OCI-LY1 (cell line): Measurements from ENCODE around the gene PIK3R5.

ENCODE experiments used
- H2AFZ ChIP-seq: fragments of 200-600 bp; sonication (generic), shearing (Covaris generic); 2 replicates; pipeline ENCODE4 v1.6.0; 2014; ENCODE audit warnings: antibody characterized with exemption, mild to moderate bottlenecking, low read length
- H3F3A ChIP-seq: fragments of 200-600 bp; sonication (generic), shearing (Covaris generic); 2 replicates; pipeline ENCODE4 v1.6.0; 2014; ENCODE audit warnings: mild to moderate bottlenecking, antibody characterized with exemption, low read length, moderate library complexity; ENCODE audit not compliant: insufficient read depth
- H3K27ac ChIP-seq: fragments of 200-600 bp; sonication (generic); 2 replicates; pipeline ENCODE4 v1.5.1; 2014; ENCODE audit warnings: low read length, mixed run types, mild to moderate bottlenecking, low read depth; ENCODE audit not compliant: poor library complexity, severe bottlenecking
- H3K27me3 ChIP-seq: fragments of 200-600 bp; sonication (generic); 2 replicates; pipeline ENCODE4 v1.6.0; 2014; ENCODE audit warnings: antibody characterized with exemption, mild to moderate bottlenecking, low read length, moderate library complexity; ENCODE audit not compliant: insufficient read depth
- H3K36me3 ChIP-seq: fragments of 200-600 bp; sonication (generic); 2 replicates; pipeline ENCODE4 v1.6.1; 2014; ENCODE audit warnings: mild to moderate bottlenecking, antibody characterized with exemption, low read length, moderate library complexity, mixed read lengths; ENCODE audit not compliant: insufficient read depth
- H3K4me1 ChIP-seq: fragments of 200-600 bp; sonication (generic); 2 replicates; pipeline ENCODE4 v1.5.1; 2014; ENCODE audit warnings: mild to moderate bottlenecking, low read length, moderate library complexity; ENCODE audit not compliant: insufficient read depth, severe bottlenecking
- H3K4me2 ChIP-seq: fragments of 200-600 bp; sonication (generic), shearing (Covaris generic); 2 replicates; pipeline ENCODE4 v1.6.1; 2014; ENCODE audit warnings: low read length
- H3K4me3 ChIP-seq: fragments of 200-600 bp; sonication (generic); 2 replicates; pipeline ENCODE4 v1.5.1; 2014; ENCODE audit warnings: low read length, low read depth, mild to moderate bottlenecking, mixed read lengths; ENCODE audit not compliant: poor library complexity, severe bottlenecking
- H3K79me2 ChIP-seq: fragments of 200-600 bp; shearing (Covaris generic); 2 replicates; pipeline ENCODE4 v1.6.1; 2016; ENCODE audit warnings: mixed run types, low read length, mixed read lengths; ENCODE audit not compliant: insufficient read depth
- H3K9ac ChIP-seq: fragments of 200-600 bp; sonication (generic), shearing (Covaris generic); 2 replicates; pipeline ENCODE4 v1.6.1; 2014; ENCODE audit warnings: mild to moderate bottlenecking, low read length, mixed read lengths
- H3K9me2 ChIP-seq: fragments of 200-600 bp; sonication (generic), shearing (Covaris generic); 2 replicates; pipeline ENCODE4 v1.6.1; 2014; ENCODE audit warnings: low read depth, mild to moderate bottlenecking, low read length, mixed read lengths
- H3K9me3 ChIP-seq: fragments of 200-600 bp; shearing (Covaris generic); 2 replicates; pipeline ENCODE4 v1.6.1; 2014; ENCODE audit warnings: low read length, mixed read lengths
- H4K20me1 ChIP-seq: fragments of 200-600 bp; sonication (generic), shearing (Covaris generic); 2 replicates; pipeline ENCODE4 v1.6.0; 2016; ENCODE audit warnings: mild to moderate bottlenecking, low read length; ENCODE audit not compliant: insufficient read depth
- EZH2 ChIP-seq: fragments of 200-600 bp; sonication (generic), shearing (Covaris generic); IDR thresholded peaks from 2 replicates; pipeline ENCODE4 v1.8.0; 2017; ENCODE audit warnings: borderline replicate concordance, mixed run types, mild to moderate bottlenecking, antibody characterized with exemption, low read length, moderate library complexity, mixed read lengths
- TF ChIP-seq, protein P1 (sequence below): fragments of 200-600 bp; sonication (generic), shearing (Covaris generic); IDR thresholded peaks from 2 replicates; pipeline ENCODE4 v1.5.1; 2017; ENCODE audit warnings: mild to moderate bottlenecking, antibody characterized with exemption, low read length, moderate library complexity, mixed read lengths

Gene PIK3R5

DNA sequence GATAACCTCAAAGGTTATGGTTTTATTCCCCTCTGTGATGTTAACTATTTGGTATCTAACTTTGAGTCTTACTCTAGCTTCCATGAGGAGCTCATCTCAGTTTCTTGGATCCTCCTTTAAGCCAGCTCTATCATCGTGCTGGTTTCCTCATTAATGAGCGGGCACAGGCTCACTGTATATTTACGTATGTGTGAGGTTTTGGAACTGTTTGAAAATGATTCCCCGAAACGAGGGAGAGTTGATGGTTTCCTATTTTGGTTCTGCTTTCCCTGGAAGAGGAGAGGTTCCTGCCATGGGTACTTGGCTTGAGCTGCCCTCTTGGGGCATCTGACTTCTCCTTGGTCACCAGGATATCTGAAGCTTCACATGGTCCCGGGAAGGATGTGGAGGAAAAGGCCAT, 65.3 kb downstream of the PIK3R5 start:
- peak overlapping the region; percentile 0 for H3K27ac ChIP-seq
- no peak for TF ChIP-seq EZH2
- TF ChIP-seq, protein P1, sequence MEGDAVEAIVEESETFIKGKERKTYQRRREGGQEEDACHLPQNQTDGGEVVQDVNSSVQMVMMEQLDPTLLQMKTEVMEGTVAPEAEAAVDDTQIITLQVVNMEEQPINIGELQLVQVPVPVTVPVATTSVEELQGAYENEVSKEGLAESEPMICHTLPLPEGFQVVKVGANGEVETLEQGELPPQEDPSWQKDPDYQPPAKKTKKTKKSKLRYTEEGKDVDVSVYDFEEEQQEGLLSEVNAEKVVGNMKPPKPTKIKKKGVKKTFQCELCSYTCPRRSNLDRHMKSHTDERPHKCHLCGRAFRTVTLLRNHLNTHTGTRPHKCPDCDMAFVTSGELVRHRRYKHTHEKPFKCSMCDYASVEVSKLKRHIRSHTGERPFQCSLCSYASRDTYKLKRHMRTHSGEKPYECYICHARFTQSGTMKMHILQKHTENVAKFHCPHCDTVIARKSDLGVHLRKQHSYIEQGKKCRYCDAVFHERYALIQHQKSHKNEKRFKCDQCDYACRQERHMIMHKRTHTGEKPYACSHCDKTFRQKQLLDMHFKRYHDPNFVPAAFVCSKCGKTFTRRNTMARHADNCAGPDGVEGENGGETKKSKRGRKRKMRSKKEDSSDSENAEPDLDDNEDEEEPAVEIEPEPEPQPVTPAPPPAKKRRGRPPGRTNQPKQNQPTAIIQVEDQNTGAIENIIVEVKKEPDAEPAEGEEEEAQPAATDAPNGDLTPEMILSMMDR: no peak
- H3K4me1 ChIP-seq: peaks cover 30% of the 10 kb centered on the region
- H3K9ac ChIP-seq: no peak overlapping the region
- no peaks in the 10 kb centered on the region for H3K9me2 ChIP-seq
- no peaks in the 10 kb centered on the region for H3K79me2 ChIP-seq
- no peak overlapping the region for H2AFZ ChIP-seq
- H3K27me3 ChIP-seq: no peaks in the 10 kb centered on the region; the same call in 1 of the 2 replicates
- no peaks in the 10 kb centered on the region for H3F3A ChIP-seq
- H3K36me3 ChIP-seq: no peaks in the 10 kb centered on the region
- no peaks in the 10 kb centered on the region for H3K9me3 ChIP-seq
- no peak overlapping the region for H3K4me2 ChIP-seq
- H4K20me1 ChIP-seq: no peaks in the 10 kb centered on the region
- H3K4me3 ChIP-seq: no peak overlapping the region

- no peaks in the 10 kb centered on the region for H3K27me3 ChIP-seq
- H3F3A ChIP-seq: no peaks in the 10 kb centered on the region
- H3K9ac ChIP-seq: no peak overlapping the region
- H3K4me1 ChIP-seq: peaks cover 30% of the 10 kb centered on the region
- H3K4me2 ChIP-seq: no peak overlapping the region
- TF ChIP-seq, protein P1: no peak
- TF ChIP-seq EZH2: no peak
- H3K79me2 ChIP-seq: no peaks in the 10 kb centered on the region
- no peaks in the 10 kb centered on the region for H3K9me3 ChIP-seq
- H3K9me2 ChIP-seq: no peaks in the 10 kb centered on the region
- H4K20me1 ChIP-seq: no peaks in the 10 kb centered on the region
- no peak overlapping the region for H3K4me3 ChIP-seq
- no peak overlapping the region for H2AFZ ChIP-seq
- H3K36me3 ChIP-seq: no peaks in the 10 kb centered on the region
- H3K27ac ChIP-seq: no peak overlapping the region
Measured at GRCh38 chr17:8898636-8899035, 66.9 kb downstream of the PIK3R5 start.

DNA sequence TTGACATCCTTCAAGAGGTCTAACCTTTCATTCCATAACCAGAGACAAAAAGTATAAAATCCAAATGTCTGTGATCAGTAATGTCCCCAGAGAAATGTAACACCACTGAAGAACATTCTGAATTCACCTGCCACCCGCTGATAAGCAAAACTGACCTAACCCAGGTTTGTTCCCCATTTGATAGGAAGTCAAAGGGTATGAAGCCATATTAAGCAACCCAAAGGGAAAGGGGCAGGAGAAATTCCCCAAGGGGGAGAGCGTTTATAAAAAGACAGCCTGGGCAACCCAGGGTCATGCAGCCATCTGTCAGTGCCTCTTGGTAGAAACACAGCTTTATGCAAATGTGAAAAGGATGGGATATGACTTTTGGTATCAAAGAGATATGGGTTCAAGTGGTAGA, 67.4 kb downstream of the PIK3R5 start:
- H3K27ac ChIP-seq: no peak overlapping the region
- no peaks in the 10 kb centered on the region for H3K27me3 ChIP-seq
- H4K20me1 ChIP-seq: no peaks in the 10 kb centered on the region
- H3K79me2 ChIP-seq: no peaks in the 10 kb centered on the region
- H3K4me1 ChIP-seq: peaks cover 30% of the 10 kb centered on the region
- no peak for TF ChIP-seq EZH2
- TF ChIP-seq, protein P1: no peak
- no peak overlapping the region for H3K4me2 ChIP-seq
- H2AFZ ChIP-seq: no peak overlapping the region
- no peaks in the 10 kb centered on the region for H3F3A ChIP-seq
- no peaks in the 10 kb centered on the region for H3K9me2 ChIP-seq
- no peak overlapping the region for H3K4me3 ChIP-seq
- H3K9ac ChIP-seq: no peak overlapping the region
- H3K36me3 ChIP-seq: no peaks in the 10 kb centered on the region
- H3K9me3 ChIP-seq: no peaks in the 10 kb centered on the region
